HL-60 (cell line): Measurements from ENCODE around the gene RAB44.

ENCODE experiments used
- DNase-seq, 2 experiments: peaks; one replicate each; pipeline ENCODE4 v3.0.0-alpha.2; 2010 to 2020; ENCODE audit warnings: low read depth in 1 of 2, low spot score in 1 of 2
- H3K27ac ChIP-seq: fragments of 250-450 bp; sonication (Bioruptor Pico); replicated peaks from 2 replicates; pipeline ENCODE4 v1.5.1; 2020; ENCODE audit warnings: mild to moderate bottlenecking, moderate library complexity
- H3K27me3 ChIP-seq: fragments of 250-450 bp; sonication (Bioruptor Pico); 2 replicates; pipeline ENCODE4 v1.5.1; 2021; ENCODE audit warnings: mild to moderate bottlenecking, moderate library complexity; ENCODE audit not compliant: insufficient read depth, poor library complexity, severe bottlenecking
- H3K4me3 ChIP-seq: replicated peaks from 2 replicates; pipeline ENCODE4 v1.5.1; 2011; ENCODE audit warnings: mild to moderate bottlenecking, control low read depth, low read length; ENCODE audit not compliant: insufficient read depth
- GABPA ChIP-seq: IDR thresholded peaks from 2 replicates; pipeline ENCODE4 v1.6.1; 2012; ENCODE audit warnings: low read depth
- POLR2AphosphoS5 ChIP-seq: IDR thresholded peaks from 2 replicates; pipeline ENCODE4 v1.6.1; 2012; ENCODE audit warnings: low read depth
- REST ChIP-seq: IDR thresholded peaks from 2 replicates; pipeline ENCODE4 v1.6.1; 2012; ENCODE audit warnings: low read depth; ENCODE audit not compliant: insufficient replicate concordance
- SPI1 ChIP-seq: IDR thresholded peaks from 2 replicates; pipeline ENCODE4 v1.6.1; 2012; ENCODE audit warnings: low read depth, mild to moderate bottlenecking, borderline replicate concordance
- TF ChIP-seq, protein P1 (sequence below): IDR thresholded peaks from one replicate; pipeline ENCODE4 v1.5.1; 2011; ENCODE audit warnings: low read length, control low read depth, inconsistent platforms; ENCODE audit not compliant: insufficient read depth

The RAB44 gene

GRCh38 chr6:36717871-36718540, 20.4 kb downstream of the RAB44 start:
- no peak for DNase-seq

DNA sequence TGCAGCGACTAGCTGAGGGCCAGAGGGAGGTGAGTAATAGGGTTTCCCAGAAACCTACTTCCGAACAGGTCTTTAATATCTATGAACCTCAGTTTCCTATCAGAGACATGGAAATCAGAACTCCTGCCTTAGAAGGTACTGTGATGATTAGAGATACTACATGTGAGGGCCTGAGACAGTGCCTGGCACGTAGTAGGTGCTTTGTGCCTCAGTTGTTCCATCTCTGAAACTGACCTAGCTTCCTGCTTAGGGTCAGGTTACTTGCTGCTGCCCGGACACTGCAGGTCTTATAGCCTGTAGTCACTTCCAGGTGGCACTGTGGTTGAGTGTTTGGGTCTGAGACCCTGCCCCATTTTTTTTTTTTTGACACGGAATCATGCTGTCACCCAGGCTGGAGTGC, 20.9 kb downstream of the RAB44 start:
- no peak overlapping the region for H3K4me3 ChIP-seq
- no peak for DNase-seq
- H3K27ac ChIP-seq: no peak overlapping the region
- TF ChIP-seq, protein P1, sequence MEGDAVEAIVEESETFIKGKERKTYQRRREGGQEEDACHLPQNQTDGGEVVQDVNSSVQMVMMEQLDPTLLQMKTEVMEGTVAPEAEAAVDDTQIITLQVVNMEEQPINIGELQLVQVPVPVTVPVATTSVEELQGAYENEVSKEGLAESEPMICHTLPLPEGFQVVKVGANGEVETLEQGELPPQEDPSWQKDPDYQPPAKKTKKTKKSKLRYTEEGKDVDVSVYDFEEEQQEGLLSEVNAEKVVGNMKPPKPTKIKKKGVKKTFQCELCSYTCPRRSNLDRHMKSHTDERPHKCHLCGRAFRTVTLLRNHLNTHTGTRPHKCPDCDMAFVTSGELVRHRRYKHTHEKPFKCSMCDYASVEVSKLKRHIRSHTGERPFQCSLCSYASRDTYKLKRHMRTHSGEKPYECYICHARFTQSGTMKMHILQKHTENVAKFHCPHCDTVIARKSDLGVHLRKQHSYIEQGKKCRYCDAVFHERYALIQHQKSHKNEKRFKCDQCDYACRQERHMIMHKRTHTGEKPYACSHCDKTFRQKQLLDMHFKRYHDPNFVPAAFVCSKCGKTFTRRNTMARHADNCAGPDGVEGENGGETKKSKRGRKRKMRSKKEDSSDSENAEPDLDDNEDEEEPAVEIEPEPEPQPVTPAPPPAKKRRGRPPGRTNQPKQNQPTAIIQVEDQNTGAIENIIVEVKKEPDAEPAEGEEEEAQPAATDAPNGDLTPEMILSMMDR: no peak
- no peak for TF ChIP-seq SPI1
- no peak for TF ChIP-seq POLR2AphosphoS5
- TF ChIP-seq GABPA: no peak
- no peak for TF ChIP-seq REST
- H3K27me3 ChIP-seq: no peaks in the 10 kb centered on the region

More at GRCh38 chr6:36717871-36718540, 20.4 kb downstream of the RAB44 start:
- TF ChIP-seq SPI1 (no peak), GABPA (no peak), POLR2AphosphoS5 (no peak), REST (no peak)
- TF ChIP-seq, protein P1: no peak
- Histone ChIP-seq H3K27ac (no peak overlapping the region), H3K27me3 (no peaks in the 10 kb centered on the region), H3K4me3 (no peak overlapping the region)

DNA sequence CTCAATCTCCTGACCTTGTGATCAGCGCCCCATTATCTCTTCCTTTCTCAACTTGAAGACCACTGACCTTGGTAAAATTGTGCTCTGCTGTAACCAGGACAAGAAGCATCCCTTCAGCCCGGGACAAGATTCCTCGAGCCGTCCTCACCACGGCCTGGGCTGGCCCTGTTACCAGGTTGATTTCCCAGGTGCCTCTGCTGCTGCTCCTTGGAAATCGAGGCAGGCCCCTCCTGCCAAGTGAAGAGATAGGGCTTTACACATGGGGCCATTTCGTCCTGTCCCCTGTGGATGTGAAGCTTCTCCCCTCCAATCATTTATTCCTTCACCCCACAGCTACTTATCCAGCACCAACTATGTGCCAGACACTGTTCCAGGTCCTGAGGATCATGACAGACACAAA, 21.5 kb downstream of the RAB44 start:
- no peak overlapping the region for H3K4me3 ChIP-seq
- no peaks in the 10 kb centered on the region for H3K27me3 ChIP-seq
- TF ChIP-seq POLR2AphosphoS5: no peak
- TF ChIP-seq, protein P1: no peak
- no peak for TF ChIP-seq REST
- no peak for TF ChIP-seq SPI1
- TF ChIP-seq GABPA: no peak
- no peak for DNase-seq
- no peak overlapping the region for H3K27ac ChIP-seq
